Activated CD8-positive, alpha-beta memory T cell treated with anti-CD3 and anti-CD28 coated beads for 48 hours (primary cell): ENCODE results near the gene PCDHB6.
"Not testable (repeated sequence)": the region's sequence is repeated elsewhere in the genome, so short reads cannot be mapped to it uniquely, and the experiment has no call there.

Experiments used
- DNase-seq, 3 experiments: peaks; one replicate each; pipeline ENCODE4 v3.0.0-alpha.2; 2020; ENCODE audit warnings: low read depth in 2 of 3, low spot score in 2 of 3

PCDHB6 gene

GRCh38 chr5:141157901-141158300 lies 8.0 kb downstream of the PCDHB6 start:
- DNase-seq, result not testable (repeated sequence)

- DNase-seq, result no peak
These were observed 22.7 kb downstream of the PCDHB6 start, which contains the start of gene PCDHB7 for GRCh38 chr5:141172381-141173204. TSS of gene PCDHB7 (plus strand) at chr5:141172644. CDS start at chr5:141172836, 192 bp downstream.

DNA sequence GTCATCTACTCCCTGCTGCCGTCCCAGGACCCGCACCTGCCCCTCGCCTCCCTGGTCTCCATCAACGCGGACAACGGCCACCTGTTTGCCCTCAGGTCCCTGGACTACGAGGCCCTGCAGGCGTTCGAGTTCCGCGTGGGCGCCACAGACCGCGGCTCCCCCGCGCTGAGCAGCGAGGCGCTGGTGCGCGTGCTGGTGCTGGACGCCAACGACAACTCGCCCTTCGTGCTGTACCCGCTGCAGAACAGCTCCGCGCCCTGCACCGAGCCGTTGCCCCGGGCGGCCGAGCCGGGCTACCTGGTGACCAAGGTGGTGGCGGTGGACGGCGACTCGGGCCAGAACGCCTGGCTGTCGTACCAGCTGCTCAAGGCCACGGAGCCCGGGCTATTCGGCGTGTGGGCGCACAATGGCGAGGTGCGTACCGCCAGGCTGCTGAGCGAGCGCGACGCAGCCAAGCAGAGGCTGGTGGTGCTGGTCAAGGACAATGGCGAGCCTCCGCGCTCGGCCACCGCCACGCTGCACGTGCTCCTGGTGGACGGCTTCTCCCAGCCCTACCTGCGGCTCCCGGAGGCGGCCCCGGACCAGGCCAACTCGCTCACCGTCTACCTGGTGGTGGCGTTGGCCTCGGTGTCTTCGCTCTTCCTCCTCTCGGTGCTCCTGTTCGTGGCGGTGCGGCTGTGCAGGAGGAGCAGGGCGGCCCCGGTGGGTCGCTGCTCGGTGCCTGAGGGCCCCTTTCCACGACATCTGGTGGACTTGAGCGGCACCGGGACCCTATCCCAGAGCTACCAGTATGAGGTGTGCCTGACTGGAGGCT lies 24.6 kb downstream of the PCDHB6 start:
- not testable (repeated sequence) for DNase-seq

DNA sequence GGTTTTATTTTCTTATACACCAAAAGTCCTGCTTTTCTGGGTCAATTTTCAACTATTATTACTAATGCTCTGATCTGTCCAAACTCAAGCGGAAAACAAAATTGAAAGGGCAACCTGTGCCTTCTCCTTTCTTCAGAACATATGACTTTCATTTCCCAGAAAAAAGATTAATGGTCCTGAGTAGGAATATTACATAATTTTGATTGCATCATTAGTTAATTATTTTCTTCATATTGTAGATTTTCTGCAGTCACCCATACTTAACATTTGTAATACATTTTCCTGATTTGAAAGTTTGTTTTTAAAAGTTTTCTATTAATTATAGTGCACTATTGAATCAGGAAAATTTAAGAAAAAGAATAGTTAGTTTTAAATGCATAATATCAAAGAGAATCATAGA lies 26.1 kb downstream of the PCDHB6 start:
- DNase-seq, result no peak

GRCh38 chr5:141177577-141178191 lies 27.8 kb downstream of the PCDHB6 start, which contains the start of gene PCDHB8:
TSS of gene PCDHB8 (plus strand) at chr5:141177790. CDS start at chr5:141178035, 245 bp downstream.
- DNase-seq, result not testable (repeated sequence)

DNA sequence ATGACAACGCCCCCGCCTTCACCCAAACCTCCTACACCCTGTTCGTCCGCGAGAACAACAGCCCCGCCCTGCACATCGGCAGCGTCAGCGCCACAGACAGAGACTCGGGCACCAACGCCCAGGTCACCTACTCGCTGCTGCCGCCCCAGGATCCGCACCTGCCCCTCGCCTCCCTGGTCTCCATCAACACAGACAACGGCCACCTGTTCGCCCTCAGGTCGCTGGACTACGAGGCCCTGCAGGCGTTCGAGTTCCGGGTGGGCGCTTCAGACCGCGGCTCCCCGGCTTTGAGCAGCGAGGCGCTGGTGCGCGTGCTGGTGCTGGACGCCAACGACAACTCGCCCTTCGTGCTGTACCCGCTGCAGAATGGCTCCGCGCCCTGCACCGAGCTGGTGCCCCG lies 29.5 kb downstream of the PCDHB6 start:
- not testable (repeated sequence) for DNase-seq

- not testable (repeated sequence) for DNase-seq
These were observed 30.0 kb downstream of the PCDHB6 start for GRCh38 chr5:141179876-141180275.

DNA sequence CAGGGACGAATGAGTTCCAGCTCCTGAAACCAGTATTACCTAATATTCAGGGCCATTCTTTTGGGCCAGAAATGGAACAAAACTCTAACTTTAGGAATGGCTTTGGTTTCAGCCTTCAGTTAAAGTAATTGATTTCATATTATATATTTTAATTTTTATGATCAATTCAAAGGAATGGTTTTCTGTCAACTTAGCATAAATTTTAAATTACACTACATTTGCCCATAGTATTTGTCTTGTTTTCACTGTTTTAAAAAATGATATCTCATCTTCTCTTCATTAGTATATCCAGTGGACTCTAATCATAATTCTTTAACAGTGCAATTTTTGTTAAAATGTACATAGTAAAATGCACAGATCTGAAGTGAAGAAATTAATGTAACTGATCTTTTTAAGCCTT lies 30.5 kb downstream of the PCDHB6 start:
- no peak for DNase-seq

GRCh38 chr5:141182248-141182647 lies 32.4 kb downstream of the PCDHB6 start, which contains the start of gene PCDHB16:
TSS of gene PCDHB16 (plus strand) at chr5:141182387. CDS start at chr5:141182560, 173 bp downstream.
- no peak for DNase-seq

GRCh38 chr5:141184117-141184855 lies 34.4 kb downstream of the PCDHB6 start:
- not testable (repeated sequence) for DNase-seq

DNA sequence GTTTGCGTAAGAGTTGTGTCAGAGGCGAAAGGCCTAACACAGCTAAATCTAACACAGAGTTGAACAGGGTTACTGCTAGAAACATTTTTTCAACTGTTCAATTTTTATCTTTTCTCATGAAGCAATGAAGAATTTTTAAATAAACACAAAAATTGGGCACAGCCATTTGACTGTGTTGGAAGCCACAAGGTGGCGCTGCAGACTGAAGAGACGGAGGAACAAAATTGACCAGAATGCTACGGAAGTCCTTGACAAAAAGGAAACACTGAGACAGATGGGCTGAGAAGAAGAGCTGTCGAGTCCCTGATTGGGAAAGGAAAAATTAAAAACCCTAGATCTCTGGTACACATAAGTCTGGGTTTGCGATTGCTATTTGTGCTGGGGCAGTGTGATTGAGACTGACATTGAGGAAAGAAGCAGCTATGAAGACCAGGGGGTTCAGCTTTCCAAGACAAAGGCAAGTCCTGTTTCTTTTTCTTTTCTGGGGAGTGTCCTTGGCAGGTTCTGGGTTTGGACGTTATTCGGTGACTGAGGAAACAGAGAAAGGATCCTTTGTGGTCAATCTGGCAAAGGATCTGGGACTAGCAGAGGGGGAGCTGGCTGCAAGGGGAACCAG lies 37.1 kb downstream of the PCDHB6 start, which contains the start of gene PCDHB9:
Gene PCDHB9 (plus strand): TSS at position 265 of the 616 bp plus-strand sequence. CDS start 158 bp downstream, at position 423.
- no peak for DNase-seq

- not testable (repeated sequence) for DNase-seq
These were observed 38.8 kb downstream of the PCDHB6 start for GRCh38 chr5:141188682-141189081.

DNA sequence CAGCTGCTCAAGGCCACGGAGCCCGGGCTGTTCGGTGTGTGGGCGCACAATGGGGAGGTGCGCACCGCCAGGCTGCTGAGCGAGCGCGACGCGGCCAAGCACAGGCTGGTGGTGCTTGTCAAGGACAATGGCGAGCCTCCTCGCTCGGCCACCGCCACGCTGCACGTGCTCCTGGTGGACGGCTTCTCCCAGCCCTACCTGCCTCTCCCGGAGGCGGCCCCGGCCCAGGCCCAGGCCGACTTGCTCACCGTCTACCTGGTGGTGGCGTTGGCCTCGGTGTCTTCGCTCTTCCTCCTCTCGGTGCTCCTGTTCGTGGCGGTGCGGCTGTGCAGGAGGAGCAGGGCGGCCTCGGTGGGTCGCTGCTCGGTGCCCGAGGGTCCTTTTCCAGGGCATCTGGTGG lies 39.3 kb downstream of the PCDHB6 start:
- not testable (repeated sequence) for DNase-seq

- DNase-seq, result no peak
These were observed 42.4 kb downstream of the PCDHB6 start, which contains the start of gene PCDHB10 for GRCh38 chr5:141192110-141192725. TSS of gene PCDHB10 (plus strand) at chr5:141192353. CDS start at chr5:141192553, 200 bp downstream.

DNA sequence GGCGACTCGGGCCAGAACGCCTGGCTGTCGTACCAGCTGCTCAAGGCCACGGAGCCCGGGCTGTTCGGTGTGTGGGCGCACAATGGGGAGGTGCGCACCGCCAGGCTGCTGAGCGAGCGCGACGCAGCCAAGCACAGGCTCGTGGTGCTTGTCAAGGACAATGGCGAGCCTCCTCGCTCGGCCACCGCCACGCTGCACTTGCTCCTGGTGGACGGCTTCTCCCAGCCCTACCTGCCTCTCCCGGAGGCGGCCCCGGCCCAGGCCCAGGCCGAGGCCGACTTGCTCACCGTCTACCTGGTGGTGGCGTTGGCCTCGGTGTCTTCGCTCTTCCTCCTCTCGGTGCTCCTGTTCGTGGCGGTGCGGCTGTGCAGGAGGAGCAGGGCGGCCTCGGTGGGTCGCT lies 44.5 kb downstream of the PCDHB6 start:
- DNase-seq, result not testable (repeated sequence)

DNA sequence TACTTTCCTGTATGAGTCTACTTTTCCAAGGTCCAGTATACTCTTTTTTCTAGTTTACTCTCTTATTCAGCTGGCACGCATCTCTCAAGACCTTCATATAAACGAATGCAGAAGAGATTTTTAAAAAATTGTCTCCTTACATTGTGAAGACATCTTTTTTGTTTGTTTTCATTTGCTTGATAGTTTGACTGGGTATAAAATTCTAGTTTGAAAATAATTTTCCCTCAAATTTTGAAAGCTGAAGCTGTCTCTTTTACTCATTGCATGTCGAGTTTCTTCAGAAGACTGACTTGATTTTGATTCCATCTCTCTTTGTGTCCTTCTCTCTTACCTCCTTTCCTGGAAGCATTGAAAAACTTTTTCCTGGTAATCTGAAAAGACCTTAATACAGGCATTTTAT lies 46.5 kb downstream of the PCDHB6 start:
- DNase-seq, result no peak

DNA sequence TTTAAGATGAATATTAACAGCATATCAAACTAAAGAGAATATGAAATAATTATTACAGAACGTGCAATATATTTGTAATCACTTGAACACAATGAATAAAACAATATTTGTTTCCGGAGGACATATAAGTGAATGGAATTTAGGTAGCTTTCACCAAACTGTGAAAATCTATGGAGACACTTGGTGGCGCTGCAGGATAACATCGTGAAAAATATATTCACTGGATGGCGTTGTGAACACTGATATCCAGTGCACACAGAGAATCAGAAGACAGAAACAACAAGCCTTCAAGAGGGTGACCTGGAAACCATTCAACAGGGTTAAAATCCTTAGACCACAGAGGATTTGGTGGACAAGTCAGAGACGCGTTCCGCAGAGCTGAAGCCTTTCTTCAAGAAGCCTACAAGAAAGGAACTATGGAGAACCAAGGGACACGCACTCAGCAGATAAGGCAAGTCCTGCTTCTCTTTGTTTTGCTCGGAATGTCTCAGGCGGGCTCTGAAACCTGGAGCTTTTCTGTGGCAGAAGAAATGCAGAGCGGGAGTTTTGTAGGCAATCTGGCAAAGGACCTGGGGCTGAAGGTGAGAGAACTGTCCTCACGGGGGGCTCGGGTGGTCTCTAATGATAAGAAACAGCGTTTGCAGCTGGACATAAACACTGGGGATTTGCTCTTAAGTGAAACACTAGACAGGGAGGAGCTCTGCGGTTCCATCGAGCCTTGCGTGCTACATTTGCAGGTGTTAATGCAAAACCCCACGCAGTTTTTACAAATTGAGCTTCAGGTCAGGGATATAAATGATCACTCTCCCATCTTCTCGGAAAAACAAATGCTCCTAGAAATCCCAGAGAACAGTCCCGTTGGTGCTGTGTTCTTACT lies 49.7 kb downstream of the PCDHB6 start, which contains the start of gene PCDHB11:
Gene PCDHB11 (plus strand): TSS at position 269 of the 877 bp plus-strand sequence. CDS start 148 bp downstream, at position 417.
- no peak for DNase-seq

DNA sequence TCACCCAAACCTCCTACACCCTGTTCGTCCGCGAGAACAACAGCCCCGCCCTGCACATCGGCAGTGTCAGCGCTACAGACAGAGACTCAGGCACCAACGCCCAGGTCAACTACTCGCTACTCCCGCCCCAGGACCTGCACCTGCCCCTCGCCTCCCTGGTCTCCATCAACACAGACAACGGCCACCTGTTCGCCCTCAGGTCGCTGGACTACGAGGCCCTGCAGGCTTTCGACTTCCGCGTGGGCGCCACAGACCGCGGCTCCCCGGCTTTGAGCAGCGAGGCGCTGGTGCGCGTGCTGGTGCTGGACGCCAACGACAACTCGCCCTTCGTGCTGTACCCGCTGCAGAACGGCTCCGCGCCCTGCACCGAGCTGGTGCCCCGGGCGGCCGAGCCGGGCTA lies 51.3 kb downstream of the PCDHB6 start:
- not testable (repeated sequence) for DNase-seq
